A549 (cell line): ENCODE measurements around the gene NBEAL1.

Source experiments
- BHLHE40 ChIP-seq: IDR thresholded peaks from 2 replicates; pipeline ENCODE4 v1.6.1; 2012; ENCODE audit warnings: low read depth, low read length, inconsistent platforms
- CEBPB ChIP-seq, 2 experiments: fragments of >200 bp in 1 of 2; sonication (Bioruptor Twin) in 1 of 2; formaldehyde crosslinking in 1 of 2; IDR thresholded peaks; 2 replicates each; pipeline ENCODE4 v1.6.1; 2012 to 2016
- CTCF ChIP-seq: fragments of >200 bp; sonication (Bioruptor Twin); formaldehyde crosslinking; IDR thresholded peaks from 3 replicates; pipeline ENCODE4 v1.5.1; 2016
- EP300 ChIP-seq, 2 experiments: fragments of >200 bp; sonication (Bioruptor Twin); formaldehyde crosslinking; IDR thresholded peaks; 2 replicates in 1 of 2; 3 replicates in 1 of 2; pipeline ENCODE4 v1.6.1; 2016 to 2017
- GATA3 ChIP-seq: IDR thresholded peaks from 2 replicates; pipeline ENCODE4 v1.6.1; 2012; ENCODE audit warnings: borderline replicate concordance
- JUNB ChIP-seq: fragments of >200 bp; sonication (Bioruptor Twin); formaldehyde crosslinking; IDR thresholded peaks from 2 replicates; pipeline ENCODE4 v1.6.1; 2016
- KDM5A ChIP-seq: fragments of 200-600 bp; sonication (generic); IDR thresholded peaks from 2 replicates; pipeline ENCODE4 v1.6.1; 2016; ENCODE audit warnings: antibody characterized with exemption, mild to moderate bottlenecking
- MYC ChIP-seq: IDR thresholded peaks from 2 replicates; pipeline ENCODE4 v1.6.1; 2012; ENCODE audit warnings: mild to moderate bottlenecking, inconsistent platforms, low read length, improper control_type of control experiment, borderline replicate concordance
- POLR2A ChIP-seq: IDR thresholded peaks from 2 replicates; pipeline ENCODE4 v1.6.1; 2012; ENCODE audit warnings: mild to moderate bottlenecking, low read length
- RAD21 ChIP-seq, 2 experiments: fragments of >200 bp in 1 of 2; sonication (Bioruptor Twin) in 1 of 2; formaldehyde crosslinking in 1 of 2; IDR thresholded peaks in 1 of 2; conservative IDR thresholded peaks in 1 of 2; 2 replicates in 1 of 2; 3 replicates in 1 of 2; pipeline ENCODE4 v1.6.1; 2012 to 2018; ENCODE audit warnings: inconsistent platforms in 1 of 2
- RARB ChIP-seq: fragments of 250-450 bp; sonication (Bioruptor Pico); IDR thresholded peaks from 2 replicates; pipeline ENCODE4 v1.8.0; 2021; ENCODE audit warnings: mild to moderate bottlenecking, moderate library complexity
- RNF2 ChIP-seq: fragments of 200-600 bp; sonication (generic); IDR thresholded peaks from 2 replicates; pipeline ENCODE4 v1.6.1; 2016; ENCODE audit warnings: low read depth, mild to moderate bottlenecking, antibody characterized with exemption, moderate library complexity, borderline replicate concordance
- SMC3 ChIP-seq: fragments of >200 bp; sonication (Bioruptor Twin); formaldehyde crosslinking; IDR thresholded peaks from 3 replicates; pipeline ENCODE4 v1.6.1; 2018; ENCODE audit warnings: inconsistent platforms
- TF ChIP-seq, protein P1 (sequence below): fragments of >200 bp; sonication (Bioruptor Twin); formaldehyde crosslinking; IDR thresholded peaks from 3 replicates; pipeline ENCODE4 v1.6.1; 2016

DNA sequence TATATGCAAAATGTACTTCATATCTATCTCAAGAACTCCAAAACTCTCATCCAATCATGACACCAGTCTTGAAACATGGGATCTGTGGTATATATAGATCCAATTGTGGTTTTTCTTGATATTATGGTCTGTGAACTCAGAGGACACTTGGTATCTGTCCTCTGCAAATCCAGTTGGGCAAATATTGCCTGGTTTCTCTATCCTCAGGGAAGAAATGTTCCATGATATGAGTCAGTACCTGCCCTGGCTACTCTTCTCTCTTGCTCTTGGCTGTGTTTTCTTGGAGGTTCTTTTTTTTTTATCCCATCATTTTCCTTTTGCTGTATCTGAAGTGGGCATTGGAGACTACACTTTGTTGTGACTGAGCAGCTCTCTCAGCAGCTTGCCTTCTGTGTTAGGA, 10.9 kb downstream of the NBEAL1 start:
- TF ChIP-seq RAD21 (conservative IDR thresholded peaks at IDR 0.05 in 1 of 2, IDR thresholded peaks at IDR 0.05 in 1 of 2): no peak
- no peak for TF ChIP-seq POLR2A
- TF ChIP-seq CTCF: no peak
- no peak for TF ChIP-seq RNF2
- no peak for TF ChIP-seq EP300 (IDR thresholded peaks at IDR 0.05)
- no peak for TF ChIP-seq RARB (CRISPR knock-in tag)
- no peak for TF ChIP-seq MYC
- TF ChIP-seq JUNB: no peak
- no peak for TF ChIP-seq GATA3
- no peak for TF ChIP-seq KDM5A
- no peak for TF ChIP-seq SMC3
- TF ChIP-seq BHLHE40: no peak
- TF ChIP-seq, protein P1, sequence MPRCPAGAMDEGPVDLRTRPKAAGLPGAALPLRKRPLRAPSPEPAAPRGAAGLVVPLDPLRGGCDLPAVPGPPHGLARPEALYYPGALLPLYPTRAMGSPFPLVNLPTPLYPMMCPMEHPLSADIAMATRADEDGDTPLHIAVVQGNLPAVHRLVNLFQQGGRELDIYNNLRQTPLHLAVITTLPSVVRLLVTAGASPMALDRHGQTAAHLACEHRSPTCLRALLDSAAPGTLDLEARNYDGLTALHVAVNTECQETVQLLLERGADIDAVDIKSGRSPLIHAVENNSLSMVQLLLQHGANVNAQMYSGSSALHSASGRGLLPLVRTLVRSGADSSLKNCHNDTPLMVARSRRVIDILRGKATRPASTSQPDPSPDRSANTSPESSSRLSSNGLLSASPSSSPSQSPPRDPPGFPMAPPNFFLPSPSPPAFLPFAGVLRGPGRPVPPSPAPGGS: no peak
- TF ChIP-seq CEBPB (IDR thresholded peaks at IDR 0.05): no peak
